GM12872 (cell line): Measurements from ENCODE around the gene EHHADH.

Experiments used
- CTCF ChIP-seq: IDR thresholded peaks from 3 replicates; pipeline ENCODE4 v1.5.1; 2011; ENCODE audit warnings: low read depth, mild to moderate bottlenecking, low read length, moderate library complexity; ENCODE audit not compliant: insufficient read depth

EHHADH gene

DNA sequence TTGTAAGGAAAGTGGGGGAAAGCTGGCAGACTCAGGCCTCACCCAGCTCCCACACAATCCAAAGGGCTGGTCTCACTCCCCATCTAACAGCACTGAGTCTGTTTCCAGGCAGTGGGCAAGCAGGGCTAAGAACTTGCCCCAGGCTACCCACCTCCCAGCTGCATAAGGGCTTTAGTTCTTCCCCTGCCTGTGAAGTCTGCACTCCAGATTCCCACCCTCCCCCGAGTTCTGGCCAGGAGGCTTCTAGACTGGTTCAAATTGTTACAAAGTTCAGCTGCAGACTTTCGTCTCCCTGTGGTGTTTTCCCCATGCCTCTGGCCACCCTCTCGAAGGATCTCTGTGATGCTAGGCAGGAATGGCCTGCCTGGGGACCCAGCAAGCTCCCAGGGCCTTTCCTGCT is 11.2 kb downstream of the EHHADH start:
- no peak for TF ChIP-seq CTCF

GRCh38 chr3:185236969-185237368 is 16.9 kb downstream of the EHHADH start:
- no peak for TF ChIP-seq CTCF

- TF ChIP-seq CTCF, result no peak
These were observed 20.5 kb downstream of the EHHADH start for GRCh38 chr3:185233328-185233727.

GRCh38 chr3:185225523-185225922 is 28.3 kb downstream of the EHHADH start:
- no peak for TF ChIP-seq CTCF

DNA sequence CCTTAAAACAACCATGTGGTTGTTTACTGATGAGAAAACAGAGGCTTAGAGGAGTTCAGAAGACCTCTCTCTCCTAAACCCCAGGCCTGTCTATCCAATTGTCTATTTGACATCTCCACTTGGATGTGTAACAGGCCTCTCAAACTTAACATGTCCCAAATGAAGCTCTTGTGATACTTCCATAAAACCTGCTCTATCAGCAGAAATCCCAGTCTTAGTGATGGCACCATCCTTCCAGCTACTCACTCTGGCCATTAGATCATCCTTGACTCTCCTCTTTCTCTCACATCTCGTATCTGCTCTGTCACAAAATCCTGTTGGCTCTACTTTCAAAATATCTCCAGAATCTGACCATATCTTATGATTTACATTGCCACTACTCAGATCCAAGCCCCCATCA is 28.8 kb downstream of the EHHADH start:
- no peak for TF ChIP-seq CTCF

- TF ChIP-seq CTCF, result no peak
These were observed 32.6 kb downstream of the EHHADH start for GRCh38 chr3:185221203-185221602.

GRCh38 chr3:185216607-185216958 is 37.3 kb downstream of the EHHADH start:
- no peak for TF ChIP-seq CTCF
